ENCODE measurements around the gene LONRF3. TPM values are rescaled to one million over a fixed set of nuclear protein-coding genes. Genes with fewer than 3 reads are reported as not detected.
"Not testable (repeated sequence)": the region's sequence is repeated elsewhere in the genome, so short reads cannot be mapped to it uniquely, and the experiment has no call there.

The LONRF3 gene
- total RNA-seq, 2 donors from 2014 or later: 8.5 to 24.6 TPM

DNA sequence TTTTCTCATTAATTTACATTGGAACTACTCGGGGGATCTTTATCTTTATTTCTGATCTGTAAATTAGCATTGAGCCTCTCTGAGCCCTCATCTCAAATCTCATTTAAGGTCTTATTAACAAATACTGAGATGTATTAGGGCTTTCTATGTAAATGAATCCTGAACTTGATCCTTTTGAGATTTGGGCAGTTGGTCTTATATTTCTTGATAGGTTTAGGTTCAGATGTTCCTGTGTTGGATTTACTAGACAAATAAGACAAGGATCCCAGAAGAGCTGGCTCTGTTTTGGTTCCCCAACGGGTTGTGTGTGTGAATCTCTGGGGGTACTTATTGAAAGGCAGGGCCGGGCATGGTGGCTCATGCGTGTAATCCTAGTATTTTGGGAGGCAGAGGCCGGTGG, 36.1 kb downstream of the LONRF3 start:
- no peaks in the 10 kb centered on the region for H3K4me1 ChIP-seq (ENCODE audit: control insufficient read depth in 1 of 2, low read depth in 2 of 2)
- no peak for DNase-seq (ENCODE audit: low spot score)
- H3K27me3 ChIP-seq (replicated peaks; ENCODE audit: insufficient read depth): no peaks in the 10 kb centered on the region
- TF ChIP-seq, protein P1, sequence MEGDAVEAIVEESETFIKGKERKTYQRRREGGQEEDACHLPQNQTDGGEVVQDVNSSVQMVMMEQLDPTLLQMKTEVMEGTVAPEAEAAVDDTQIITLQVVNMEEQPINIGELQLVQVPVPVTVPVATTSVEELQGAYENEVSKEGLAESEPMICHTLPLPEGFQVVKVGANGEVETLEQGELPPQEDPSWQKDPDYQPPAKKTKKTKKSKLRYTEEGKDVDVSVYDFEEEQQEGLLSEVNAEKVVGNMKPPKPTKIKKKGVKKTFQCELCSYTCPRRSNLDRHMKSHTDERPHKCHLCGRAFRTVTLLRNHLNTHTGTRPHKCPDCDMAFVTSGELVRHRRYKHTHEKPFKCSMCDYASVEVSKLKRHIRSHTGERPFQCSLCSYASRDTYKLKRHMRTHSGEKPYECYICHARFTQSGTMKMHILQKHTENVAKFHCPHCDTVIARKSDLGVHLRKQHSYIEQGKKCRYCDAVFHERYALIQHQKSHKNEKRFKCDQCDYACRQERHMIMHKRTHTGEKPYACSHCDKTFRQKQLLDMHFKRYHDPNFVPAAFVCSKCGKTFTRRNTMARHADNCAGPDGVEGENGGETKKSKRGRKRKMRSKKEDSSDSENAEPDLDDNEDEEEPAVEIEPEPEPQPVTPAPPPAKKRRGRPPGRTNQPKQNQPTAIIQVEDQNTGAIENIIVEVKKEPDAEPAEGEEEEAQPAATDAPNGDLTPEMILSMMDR (IDR thresholded peaks at IDR 0.05): no peak
- H3K9me3 ChIP-seq: no peaks in the 10 kb centered on the region
- no peaks in the 10 kb centered on the region for H3K36me3 ChIP-seq
- ATAC-seq (ENCODE audit: insufficient number of reproducible peaks, low FRiP score, low read depth): no peak
- no peak overlapping the region for H3K4me3 ChIP-seq
- no peak overlapping the region for H3K27ac ChIP-seq

DNA sequence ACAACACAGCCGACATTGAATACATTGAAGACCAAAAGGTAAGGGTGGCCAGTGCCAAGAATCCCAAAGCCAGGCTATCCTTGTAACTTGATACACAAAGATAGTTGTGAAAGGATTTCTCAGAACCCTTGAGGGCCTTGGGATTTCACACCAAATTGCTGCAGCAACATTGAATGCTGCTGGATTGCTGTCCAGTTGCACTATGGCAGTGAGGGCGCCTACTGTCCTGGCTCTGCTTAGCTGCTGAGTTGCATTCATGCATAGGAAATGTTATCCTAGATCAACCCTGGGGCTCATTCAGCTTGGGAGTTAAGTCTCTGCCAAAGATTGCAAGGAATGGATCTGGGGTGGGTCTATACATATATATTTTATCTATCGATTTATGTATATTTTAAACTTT, 38.7 kb downstream of the LONRF3 start:
- Histone ChIP-seq H3K27me3 (replicated peaks; ENCODE audit: insufficient read depth) (no peaks in the 10 kb centered on the region), H3K36me3 (peaks cover 4% of the 10 kb centered on the region), H3K4me3 (no peak overlapping the region), H3K27ac (no peak overlapping the region), H3K9me3 (no peaks in the 10 kb centered on the region), H3K4me1 (ENCODE audit: control insufficient read depth in 1 of 2, low read depth in 2 of 2) (no peaks in the 10 kb centered on the region)
- DNase-seq (ENCODE audit: low spot score): no peak
- ATAC-seq (ENCODE audit: insufficient number of reproducible peaks, low FRiP score, low read depth): no peak
- TF ChIP-seq, protein P1 (IDR thresholded peaks at IDR 0.05): no peak

DNA sequence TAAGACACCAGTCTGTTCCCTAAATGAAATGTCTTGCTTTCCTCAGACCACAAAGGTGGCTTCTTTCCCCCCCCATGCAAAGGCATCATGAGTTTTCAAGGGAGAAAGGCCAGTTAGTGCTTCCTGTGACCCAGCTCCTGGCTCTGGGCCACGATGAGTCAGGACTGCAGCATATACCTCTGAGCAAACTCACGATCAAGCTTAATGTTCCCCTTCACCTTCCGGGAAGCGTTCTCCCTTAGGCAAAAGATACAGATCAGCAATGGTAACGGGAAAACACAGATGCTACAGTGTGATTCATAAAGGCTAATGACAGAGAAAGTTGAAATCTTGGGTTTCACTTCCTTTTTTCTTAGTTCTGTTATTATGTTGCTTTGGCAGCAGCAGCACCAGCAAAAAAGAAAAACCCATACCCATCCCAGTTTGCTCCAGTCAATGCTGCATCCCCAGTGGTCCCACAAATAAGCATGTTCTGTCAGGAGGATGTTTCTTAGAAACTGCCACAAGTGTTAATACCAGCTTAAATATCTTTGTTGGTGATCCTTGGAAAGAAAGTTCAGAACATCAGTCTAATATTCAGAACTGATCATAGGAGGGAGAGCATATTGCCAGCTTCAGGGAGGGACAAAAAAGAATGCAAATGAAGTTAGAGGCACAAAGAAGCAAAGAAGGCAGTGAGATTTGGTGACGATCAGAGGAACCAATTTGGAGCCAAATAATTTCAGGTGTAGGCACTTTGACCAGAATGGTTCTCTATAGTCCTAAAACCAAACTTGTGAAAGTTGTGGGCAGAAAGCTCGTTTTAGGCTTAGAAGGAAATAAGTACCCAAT, 41.2 kb downstream of the LONRF3 start:
- Histone ChIP-seq H3K36me3 (peaks cover 4% of the 10 kb centered on the region), H3K4me3 (no peak overlapping the region), H3K27ac (no peak overlapping the region), H3K27me3 (replicated peaks; ENCODE audit: insufficient read depth) (no peaks in the 10 kb centered on the region), H3K9me3 (no peaks in the 10 kb centered on the region), H3K4me1 (ENCODE audit: control insufficient read depth in 1 of 2, low read depth in 2 of 2) (no peaks in the 10 kb centered on the region)
- TF ChIP-seq, protein P1 (IDR thresholded peaks at IDR 0.05): no peak
- ATAC-seq (ENCODE audit: insufficient number of reproducible peaks, low FRiP score, low read depth) (peak; percentile 20), DNase-seq (ENCODE audit: low spot score) (peak; percentile 15)

DNA sequence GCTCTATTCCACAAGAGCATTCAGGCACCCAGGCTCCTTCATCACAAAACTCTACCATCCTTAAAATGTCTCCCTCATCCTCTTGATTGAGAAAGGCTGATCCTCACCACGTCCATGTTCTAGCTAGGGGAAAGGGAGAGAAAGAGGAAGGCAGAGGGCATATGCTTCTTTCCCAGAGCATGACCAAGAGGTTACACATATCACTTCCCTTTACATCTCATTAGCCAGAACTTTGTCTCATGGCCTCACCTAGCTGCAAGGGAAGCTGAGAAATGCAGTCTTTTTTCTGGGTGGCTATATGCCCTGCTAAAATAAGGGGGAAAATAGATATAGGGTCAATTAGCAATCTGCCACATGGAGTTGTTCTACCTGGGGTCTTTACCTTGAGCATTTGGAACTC, 42.7 kb downstream of the LONRF3 start:
- Histone ChIP-seq H3K36me3 (peaks cover 4% of the 10 kb centered on the region), H3K27ac (no peak overlapping the region), H3K4me1 (ENCODE audit: control insufficient read depth in 1 of 2, low read depth in 2 of 2) (no peaks in the 10 kb centered on the region), H3K27me3 (replicated peaks; ENCODE audit: insufficient read depth) (no peaks in the 10 kb centered on the region), H3K4me3 (no peak overlapping the region), H3K9me3 (no peaks in the 10 kb centered on the region)
- ATAC-seq (ENCODE audit: insufficient number of reproducible peaks, low FRiP score, low read depth) (no peak), DNase-seq (ENCODE audit: low spot score) (no peak)
- TF ChIP-seq, protein P1 (IDR thresholded peaks at IDR 0.05): no peak

DNA sequence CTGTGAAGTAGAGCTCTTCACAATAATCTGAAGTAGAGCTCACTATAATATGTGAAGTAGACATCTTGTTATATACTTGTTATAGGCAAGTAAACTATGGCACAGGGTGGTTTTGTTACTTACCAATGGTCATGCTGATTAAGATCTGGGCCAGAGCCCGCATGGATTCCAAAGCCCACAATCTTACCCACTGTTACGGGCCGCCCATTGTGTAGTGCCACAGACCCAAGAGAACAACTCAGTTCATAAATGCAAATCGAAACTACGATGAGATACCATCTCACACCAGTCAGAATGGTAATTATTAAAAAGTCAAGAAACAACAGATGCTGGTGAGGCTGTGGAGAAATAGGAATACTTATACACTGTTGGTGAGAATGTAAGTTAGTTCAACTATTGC, 51.5 kb downstream of the LONRF3 start:
- no peaks in the 10 kb centered on the region for H3K9me3 ChIP-seq
- no peak for ATAC-seq (ENCODE audit: insufficient number of reproducible peaks, low FRiP score, low read depth)
- H3K36me3 ChIP-seq: no peaks in the 10 kb centered on the region
- H3K4me3 ChIP-seq: no peak overlapping the region
- TF ChIP-seq, protein P1 (IDR thresholded peaks at IDR 0.05): no peak
- H3K4me1 ChIP-seq (ENCODE audit: control insufficient read depth in 1 of 2, low read depth in 2 of 2): no peaks in the 10 kb centered on the region
- H3K27me3 ChIP-seq (replicated peaks; ENCODE audit: insufficient read depth): no peaks in the 10 kb centered on the region
- DNase-seq (ENCODE audit: low spot score): no peak
- no peak overlapping the region for H3K27ac ChIP-seq

DNA sequence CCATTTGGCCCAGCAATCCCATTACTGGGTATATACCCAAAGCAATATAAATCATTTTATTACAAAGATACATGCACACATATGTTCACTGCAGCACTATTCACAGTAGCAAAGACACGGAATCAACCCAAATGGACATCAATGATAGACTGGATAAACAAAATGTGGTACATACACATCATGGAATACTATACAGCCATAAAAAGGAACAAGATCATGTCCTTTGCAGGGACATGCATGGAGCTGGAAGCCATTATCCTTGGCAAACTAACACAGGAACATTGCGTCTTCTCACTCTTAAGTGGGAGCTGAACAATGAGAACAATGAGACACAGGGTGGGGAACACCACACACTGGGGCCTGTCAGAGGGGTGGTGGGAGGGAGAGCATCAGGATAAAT, 51.9 kb downstream of the LONRF3 start:
- not testable (repeated sequence) for DNase-seq (ENCODE audit: low spot score); ATAC-seq (ENCODE audit: insufficient number of reproducible peaks, low FRiP score, low read depth); H3K4me3 ChIP-seq; H3K27me3 ChIP-seq (replicated peaks; ENCODE audit: insufficient read depth); H3K36me3 ChIP-seq; H3K9me3 ChIP-seq; H3K4me1 ChIP-seq (ENCODE audit: control insufficient read depth in 1 of 2, low read depth in 2 of 2); H3K27ac ChIP-seq

DNA sequence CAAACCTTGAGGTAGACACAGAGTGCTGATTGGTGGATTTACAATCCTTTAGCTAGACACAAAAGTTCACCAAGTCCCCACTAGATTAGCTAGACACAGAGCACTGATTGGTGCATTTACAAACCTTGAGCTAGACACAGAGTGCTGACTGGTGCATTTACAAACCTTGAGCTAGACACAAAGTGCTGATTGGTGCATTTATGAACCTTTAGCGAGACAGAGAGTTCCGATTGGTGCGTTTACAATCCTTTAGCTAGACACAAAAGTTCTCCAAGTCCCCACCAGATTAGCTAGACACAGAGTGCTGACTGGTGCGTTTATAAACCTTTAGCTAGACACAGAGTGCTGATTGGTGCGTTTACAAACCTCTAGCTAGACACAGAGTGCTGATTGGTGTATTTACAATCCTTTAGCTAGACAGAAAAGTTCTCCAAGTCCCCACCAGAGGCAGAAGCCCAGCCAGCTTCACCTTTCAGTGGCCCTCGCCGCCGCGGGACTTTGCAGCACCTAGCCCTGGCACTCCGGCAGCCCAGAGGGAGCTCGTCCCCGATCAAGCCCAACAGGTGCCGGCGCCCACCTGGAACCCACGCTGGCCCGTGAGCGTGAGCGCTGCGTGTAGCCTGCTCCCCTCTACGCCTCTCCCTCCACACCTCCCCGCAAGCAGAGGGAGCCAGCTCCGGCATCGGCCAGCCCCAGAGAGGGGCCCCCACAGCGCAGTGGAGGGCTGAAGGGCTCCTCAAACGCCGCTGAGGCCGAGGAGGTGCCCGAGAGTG, 53.7 kb downstream of the LONRF3 start:
- not testable (repeated sequence) for H3K4me1 ChIP-seq (ENCODE audit: control insufficient read depth in 1 of 2, low read depth in 2 of 2); H3K27ac ChIP-seq; H3K4me3 ChIP-seq; H3K27me3 ChIP-seq (replicated peaks; ENCODE audit: insufficient read depth); ATAC-seq (ENCODE audit: insufficient number of reproducible peaks, low FRiP score, low read depth); H3K36me3 ChIP-seq; DNase-seq (ENCODE audit: low spot score); H3K9me3 ChIP-seq
